Osteoblast (primary cell): ENCODE data around the gene FNBP1L. TPM values are rescaled to one million over a fixed set of nuclear protein-coding genes. Genes with fewer than 3 reads are reported as not detected.

Experiments used
- DNase-seq: peaks from one replicate; pipeline ENCODE4 v3.0.0; 2011; ENCODE audit warnings: low spot score, mixed read lengths; ENCODE audit not compliant: insufficient read length; ENCODE audit errors: missing footprints
- H2AFZ ChIP-seq: 2 replicates; pipeline ENCODE4 v1.6.0; 2011; ENCODE audit warnings: mild to moderate bottlenecking, low read length
- H3K27ac ChIP-seq: 2 replicates; pipeline ENCODE4 v1.5.1; 2011; ENCODE audit warnings: mild to moderate bottlenecking, low read depth, low read length, moderate library complexity
- H3K27me3 ChIP-seq: 2 replicates; pipeline ENCODE4 v1.6.0; 2012; ENCODE audit warnings: mild to moderate bottlenecking, control low read depth, inconsistent platforms, low read length, moderate library complexity; ENCODE audit not compliant: insufficient read depth
- H3K36me3 ChIP-seq: 2 replicates; pipeline ENCODE4 v1.5.1; 2011; ENCODE audit warnings: mild to moderate bottlenecking, low read length, control low read depth, moderate library complexity; ENCODE audit not compliant: insufficient read depth
- H3K4me1 ChIP-seq: 2 replicates; pipeline ENCODE4 v1.5.1; 2011; ENCODE audit warnings: mild to moderate bottlenecking, low read length, control low read depth, moderate library complexity; ENCODE audit not compliant: insufficient read depth
- H3K4me2 ChIP-seq: 2 replicates; pipeline ENCODE4 v1.6.0; 2011; ENCODE audit warnings: mild to moderate bottlenecking, low read length; ENCODE audit not compliant: insufficient read depth
- H3K4me3 ChIP-seq: fragments of 200-600 bp; sonication (generic); 3 replicates; pipeline ENCODE4 v1.5.1; 2012; ENCODE audit warnings: mild to moderate bottlenecking, low read length, inconsistent platforms; ENCODE audit not compliant: insufficient read depth
- H3K79me2 ChIP-seq: 2 replicates; pipeline ENCODE4 v1.6.0; 2012; ENCODE audit warnings: mild to moderate bottlenecking, low read length, control low read depth, inconsistent platforms; ENCODE audit not compliant: insufficient read depth
- H3K9me3 ChIP-seq: 2 replicates; pipeline ENCODE4 v1.5.1; 2011; ENCODE audit warnings: low read depth, low read length, control low read depth
- H4K20me1 ChIP-seq: 2 replicates; pipeline ENCODE4 v1.6.0; 2012; ENCODE audit warnings: mild to moderate bottlenecking, low read length, control low read depth; ENCODE audit not compliant: insufficient read depth
- CTCF ChIP-seq: IDR thresholded peaks from 2 replicates; pipeline ENCODE4 v1.5.1; 2011; ENCODE audit warnings: mild to moderate bottlenecking, low read depth, low read length, moderate library complexity; ENCODE audit errors: extremely low read depth
- total RNA-seq: library from RNA; depleted of rRNA; stranded (reverse); fragments of >200 nt; gene quantifications from 2 replicates; pipeline ENCODE4 v1.2.3, GENCODE V29; 2012

FNBP1L gene
- total RNA-seq, 1 donor = 8.7 TPM

DNA sequence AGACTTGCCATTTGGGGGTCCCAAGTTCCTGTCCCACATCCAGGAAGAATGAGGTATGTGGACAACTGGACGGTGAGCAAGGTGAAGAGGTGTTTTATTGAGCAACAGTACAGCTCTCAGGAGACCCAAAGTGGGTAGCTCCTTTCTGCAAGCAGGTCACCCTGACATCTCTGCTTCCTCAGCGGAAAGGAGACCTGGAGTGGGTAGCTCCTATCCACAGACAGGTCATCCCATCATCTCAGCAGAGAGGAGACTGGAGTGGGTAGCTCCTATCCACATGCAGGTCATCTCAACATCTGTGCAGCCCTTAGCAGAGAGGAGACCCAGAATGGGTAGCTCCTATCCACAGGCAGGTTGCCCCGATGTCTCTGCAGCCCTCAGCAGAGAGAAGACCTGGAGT lies 13.8 kb upstream of the FNBP1L start:
- Histone ChIP-seq H3K4me1 (no peaks in the 10 kb centered on the region), H3K79me2 (no peaks in the 10 kb centered on the region), H3K27me3 (peaks cover 29% of the 10 kb centered on the region), H3K9me3 (no peaks in the 10 kb centered on the region), H3K4me2 (no peak overlapping the region), H4K20me1 (no peaks in the 10 kb centered on the region), H2AFZ (no peak overlapping the region), H3K27ac (no peak overlapping the region), H3K4me3 (no peak overlapping the region), H3K36me3 (no peaks in the 10 kb centered on the region)
- DNase-seq = no peak
- TF ChIP-seq CTCF = no peak

DNA sequence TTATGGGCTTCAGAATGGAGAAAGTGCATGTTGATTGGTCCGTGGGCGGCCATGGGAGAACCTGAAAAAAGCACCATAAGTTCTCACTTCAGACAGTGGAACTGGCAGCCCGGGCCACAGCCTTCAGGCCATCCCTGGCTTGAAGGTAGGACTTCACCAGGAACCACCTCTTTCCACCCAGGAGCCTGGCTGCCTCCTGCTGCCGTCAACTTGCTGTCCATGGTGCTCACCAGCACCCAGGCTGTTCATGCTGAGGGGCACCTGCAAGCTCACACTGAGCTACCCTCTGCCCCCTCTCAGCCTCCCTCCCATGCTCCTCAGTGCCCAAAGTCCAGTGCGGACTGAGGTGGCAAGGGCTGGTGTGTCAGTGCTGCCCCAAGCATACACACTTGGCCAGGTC lies 12.9 kb upstream of the FNBP1L start:
- H3K4me3 ChIP-seq = no peak overlapping the region
- no peaks in the 10 kb centered on the region for H3K9me3 ChIP-seq
- no peak overlapping the region for H3K27ac ChIP-seq
- no peak for DNase-seq
- H3K79me2 ChIP-seq = no peaks in the 10 kb centered on the region
- TF ChIP-seq CTCF = no peak
- no peak overlapping the region for H2AFZ ChIP-seq
- no peak overlapping the region for H3K4me2 ChIP-seq
- peaks cover 20% of the 10 kb centered on the region for H3K27me3 ChIP-seq
- no peaks in the 10 kb centered on the region for H4K20me1 ChIP-seq
- H3K4me1 ChIP-seq = no peaks in the 10 kb centered on the region
- no peaks in the 10 kb centered on the region for H3K36me3 ChIP-seq

GRCh38 chr1:93435443-93435842 lies 12.5 kb upstream of the FNBP1L start:
- H3K36me3 ChIP-seq = no peaks in the 10 kb centered on the region
- H2AFZ ChIP-seq = no peak overlapping the region
- no peak overlapping the region for H3K4me2 ChIP-seq
- no peak for DNase-seq
- H3K9me3 ChIP-seq = no peaks in the 10 kb centered on the region
- peaks cover 16% of the 10 kb centered on the region for H3K27me3 ChIP-seq
- no peak overlapping the region for H3K4me3 ChIP-seq
- no peak overlapping the region for H3K27ac ChIP-seq
- H3K4me1 ChIP-seq = no peaks in the 10 kb centered on the region
- no peaks in the 10 kb centered on the region for H3K79me2 ChIP-seq
- no peak for TF ChIP-seq CTCF
- no peaks in the 10 kb centered on the region for H4K20me1 ChIP-seq

DNA sequence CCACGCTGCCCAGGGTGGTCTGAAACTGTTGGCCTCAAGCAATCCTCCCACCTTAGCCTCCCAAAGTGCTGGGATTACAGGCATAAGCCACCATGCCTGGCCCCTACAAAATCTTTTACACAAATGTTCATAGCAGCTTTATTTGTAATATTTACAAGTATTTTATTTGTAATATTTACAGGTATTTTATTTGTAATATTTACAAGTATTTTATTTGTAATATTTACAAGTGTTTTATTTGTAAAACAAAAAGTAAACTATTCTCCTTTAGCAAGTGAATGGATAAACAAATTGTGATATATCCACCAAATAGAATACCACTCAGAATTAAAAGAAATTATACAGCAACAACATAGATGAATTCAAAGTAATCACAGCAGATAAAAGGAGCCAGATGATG lies 11.4 kb upstream of the FNBP1L start:
- no peak for TF ChIP-seq CTCF
- no peak for DNase-seq
- Histone ChIP-seq H3K27me3 (peaks cover 16% of the 10 kb centered on the region), H3K4me1 (no peaks in the 10 kb centered on the region), H3K79me2 (no peaks in the 10 kb centered on the region), H3K9me3 (no peaks in the 10 kb centered on the region), H3K36me3 (no peaks in the 10 kb centered on the region), H3K4me3 (no peak overlapping the region), H3K27ac (no peak overlapping the region), H2AFZ (no peak overlapping the region), H3K4me2 (no peak overlapping the region), H4K20me1 (no peaks in the 10 kb centered on the region)
